Putamen (tissue), 1 donor: ENCODE data around the gene EGR4.

Experiments used
- DNase-seq: peaks from one replicate; pipeline ENCODE4 v3.0.0-alpha.2; 2016; ENCODE audit warnings: low spot score

EGR4 gene

GRCh38 chr2:73250872-73251846 is 42.2 kb downstream of the EGR4 start:
- DNase-seq = no peak

GRCh38 chr2:73249636-73250035 is 43.7 kb downstream of the EGR4 start:
- no peak for DNase-seq

- DNase-seq = no peak
These were observed 46.5 kb downstream of the EGR4 start for GRCh38 chr2:73246850-73247249.

GRCh38 chr2:73244580-73244979 is 48.8 kb downstream of the EGR4 start:
- DNase-seq = no peak

GRCh38 chr2:73243884-73244570 is 49.3 kb downstream of the EGR4 start:
- DNase-seq = no peak
